ENCODE measurements around the gene TUBA1B. TPM values are rescaled to one million over a fixed set of nuclear protein-coding genes. Genes with fewer than 3 reads are reported as not detected.

The TUBA1B gene
- total and polyA plus RNA-seq, 2 of the 13 experiments (the other 11 are each of a cell fraction or from before 2014, with no cell fraction given), result 1,275 to 1,353 TPM

DNA sequence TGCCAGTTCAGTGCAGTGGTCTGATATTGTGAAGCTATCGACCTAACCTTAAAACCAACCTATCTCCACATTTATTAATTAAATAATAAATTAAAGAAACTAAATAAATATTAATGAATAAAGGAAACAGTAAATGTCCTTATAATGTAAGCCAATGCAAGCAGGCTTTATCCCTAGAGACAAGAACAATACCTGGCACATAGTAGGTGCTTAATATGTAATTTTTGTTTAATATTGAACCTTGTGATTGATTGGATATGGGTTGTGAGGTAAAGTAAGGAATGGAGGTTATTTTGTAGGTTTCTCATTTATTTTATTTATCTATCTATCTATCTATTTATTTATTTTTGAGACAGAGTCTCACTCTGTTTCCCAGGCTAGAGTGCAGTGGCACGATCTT lies 7.8 kb upstream of the TUBA1B start (continued):
- no peak for TF ChIP-seq FOXA1 (IDR thresholded peaks at IDR 0.05)
- TF ChIP-seq FOXA1 (CRISPR knock-in tag; IDR thresholded peaks at IDR 0.05), result no peak
- TF ChIP-seq KDM2A (CRISPR knock-in tag; IDR thresholded peaks at IDR 0.05; ENCODE audit: borderline replicate concordance, low read depth), result no peak
- no peak for TF ChIP-seq ZNF451 (CRISPR knock-in tag; IDR thresholded peaks at IDR 0.05)
- TF ChIP-seq SMARCC2 (IDR thresholded peaks at IDR 0.05), result no peak
- TF ChIP-seq, protein P1, sequence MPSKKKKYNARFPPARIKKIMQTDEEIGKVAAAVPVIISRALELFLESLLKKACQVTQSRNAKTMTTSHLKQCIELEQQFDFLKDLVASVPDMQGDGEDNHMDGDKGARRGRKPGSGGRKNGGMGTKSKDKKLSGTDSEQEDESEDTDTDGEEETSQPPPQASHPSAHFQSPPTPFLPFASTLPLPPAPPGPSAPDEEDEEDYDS (CRISPR knock-in tag; IDR thresholded peaks at IDR 0.05), result no peak
- TF ChIP-seq ZNF329 (CRISPR knock-in tag; IDR thresholded peaks at IDR 0.05; ENCODE audit: low read depth), result no peak

DNA sequence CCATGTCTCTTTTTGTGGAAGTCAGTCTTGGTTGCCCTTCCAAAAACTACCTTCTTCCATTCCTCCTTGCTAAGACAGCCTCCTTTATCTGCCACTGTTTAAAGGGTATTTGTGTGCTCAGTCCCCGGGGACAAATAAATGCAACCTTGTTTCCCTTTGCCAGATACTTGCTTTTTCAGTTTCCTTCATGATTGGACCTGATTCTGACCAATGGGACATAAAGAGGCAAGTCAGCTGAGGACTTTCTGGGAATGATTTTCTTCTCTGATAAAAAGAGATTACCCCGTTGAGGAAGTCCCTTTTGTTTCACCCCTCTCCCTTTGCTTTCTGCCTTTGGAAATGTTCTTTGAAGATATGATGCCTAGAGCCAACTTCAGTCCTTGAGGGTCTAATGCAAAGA lies 7.4 kb upstream of the TUBA1B start:
- Histone ChIP-seq H3K4me3 (replicated peaks in 1 of 3; ENCODE audit: insufficient read depth in 1 of 3, low read depth in 2 of 3, low read length in 3 of 3) (no peak overlapping the region), H2AFZ (ENCODE audit: low read length) (no peak overlapping the region), H3K27me3 (ENCODE audit: control insufficient read depth in 1 of 2, insufficient read depth in 2 of 2, low read length in 2 of 2) (no peaks in the 10 kb centered on the region), H3K4me1 (ENCODE audit: insufficient read depth, low read length) (peaks cover 6% of the 10 kb centered on the region), H3K9ac (ENCODE audit: insufficient read depth, low read depth, low read length) (no peak overlapping the region), H3K27ac (ENCODE audit: extremely low read length, insufficient read depth, low read length) (no peak overlapping the region), H3K79me2 (ENCODE audit: insufficient read depth, low read length) (no peaks in the 10 kb centered on the region), H3K9me3 (ENCODE audit: low read length) (no peaks in the 10 kb centered on the region), H3K4me2 (ENCODE audit: low read depth, low read length) (no peak overlapping the region), H4K20me1 (ENCODE audit: insufficient read depth, low read length) (no peaks in the 10 kb centered on the region), H3K36me3 (replicated peaks in 1 of 2; ENCODE audit: control insufficient read depth in 1 of 2, insufficient read depth in 2 of 2, low read length in 2 of 2) (no peaks in the 10 kb centered on the region)
- TF ChIP-seq, protein P2, sequence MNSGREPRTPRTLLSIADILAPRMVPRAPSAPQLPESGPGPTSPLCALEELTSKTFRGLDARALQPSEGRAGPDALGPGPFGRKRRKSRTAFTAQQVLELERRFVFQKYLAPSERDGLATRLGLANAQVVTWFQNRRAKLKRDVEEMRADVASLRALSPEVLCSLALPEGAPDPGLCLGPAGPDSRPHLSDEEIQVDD (CRISPR knock-in tag; IDR thresholded peaks at IDR 0.05; ENCODE audit: borderline replicate concordance), result no peak
- TF ChIP-seq CREM (IDR thresholded peaks at IDR 0.05) (no peak), CREM (CRISPR knock-in tag; IDR thresholded peaks at IDR 0.05) (no peak), FOXA3 (CRISPR knock-in tag; IDR thresholded peaks at IDR 0.05) (no peak), YEATS4 (CRISPR knock-in tag; IDR thresholded peaks at IDR 0.05; ENCODE audit: borderline replicate concordance) (no peak), TEAD3 (CRISPR knock-in tag; optimal IDR thresholded peaks at IDR 0.05; ENCODE audit: borderline replicate concordance) (no peak), ZNF790 (CRISPR knock-in tag; IDR thresholded peaks at IDR 0.05; ENCODE audit: borderline replicate concordance) (no peak), MIER2 (CRISPR knock-in tag; IDR thresholded peaks at IDR 0.05) (no peak), ZFX (CRISPR knock-in tag; IDR thresholded peaks at IDR 0.05; ENCODE audit: low read depth) (no peak)
- TF ChIP-seq, protein P3, sequence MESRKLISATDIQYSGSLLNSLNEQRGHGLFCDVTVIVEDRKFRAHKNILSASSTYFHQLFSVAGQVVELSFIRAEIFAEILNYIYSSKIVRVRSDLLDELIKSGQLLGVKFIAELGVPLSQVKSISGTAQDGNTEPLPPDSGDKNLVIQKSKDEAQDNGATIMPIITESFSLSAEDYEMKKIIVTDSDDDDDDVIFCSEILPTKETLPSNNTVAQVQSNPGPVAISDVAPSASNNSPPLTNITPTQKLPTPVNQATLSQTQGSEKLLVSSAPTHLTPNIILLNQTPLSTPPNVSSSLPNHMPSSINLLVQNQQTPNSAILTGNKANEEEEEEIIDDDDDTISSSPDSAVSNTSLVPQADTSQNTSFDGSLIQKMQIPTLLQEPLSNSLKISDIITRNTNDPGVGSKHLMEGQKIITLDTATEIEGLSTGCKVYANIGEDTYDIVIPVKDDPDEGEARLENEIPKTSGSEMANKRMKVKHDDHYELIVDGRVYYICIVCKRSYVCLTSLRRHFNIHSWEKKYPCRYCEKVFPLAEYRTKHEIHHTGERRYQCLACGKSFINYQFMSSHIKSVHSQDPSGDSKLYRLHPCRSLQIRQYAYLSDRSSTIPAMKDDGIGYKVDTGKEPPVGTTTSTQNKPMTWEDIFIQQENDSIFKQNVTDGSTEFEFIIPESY (CRISPR knock-in tag; IDR thresholded peaks at IDR 0.05), result no peak
- TF ChIP-seq, protein P4, sequence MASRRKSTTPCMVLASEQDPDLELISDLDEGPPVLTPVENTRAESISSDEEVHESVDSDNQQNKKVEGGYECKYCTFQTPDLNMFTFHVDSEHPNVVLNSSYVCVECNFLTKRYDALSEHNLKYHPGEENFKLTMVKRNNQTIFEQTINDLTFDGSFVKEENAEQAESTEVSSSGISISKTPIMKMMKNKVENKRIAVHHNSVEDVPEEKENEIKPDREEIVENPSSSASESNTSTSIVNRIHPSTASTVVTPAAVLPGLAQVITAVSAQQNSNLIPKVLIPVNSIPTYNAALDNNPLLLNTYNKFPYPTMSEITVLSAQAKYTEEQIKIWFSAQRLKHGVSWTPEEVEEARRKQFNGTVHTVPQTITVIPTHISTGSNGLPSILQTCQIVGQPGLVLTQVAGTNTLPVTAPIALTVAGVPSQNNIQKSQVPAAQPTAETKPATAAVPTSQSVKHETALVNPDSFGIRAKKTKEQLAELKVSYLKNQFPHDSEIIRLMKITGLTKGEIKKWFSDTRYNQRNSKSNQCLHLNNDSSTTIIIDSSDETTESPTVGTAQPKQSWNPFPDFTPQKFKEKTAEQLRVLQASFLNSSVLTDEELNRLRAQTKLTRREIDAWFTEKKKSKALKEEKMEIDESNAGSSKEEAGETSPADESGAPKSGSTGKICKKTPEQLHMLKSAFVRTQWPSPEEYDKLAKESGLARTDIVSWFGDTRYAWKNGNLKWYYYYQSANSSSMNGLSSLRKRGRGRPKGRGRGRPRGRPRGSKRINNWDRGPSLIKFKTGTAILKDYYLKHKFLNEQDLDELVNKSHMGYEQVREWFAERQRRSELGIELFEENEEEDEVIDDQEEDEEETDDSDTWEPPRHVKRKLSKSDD (CRISPR knock-in tag; IDR thresholded peaks at IDR 0.05; ENCODE audit: low read depth), result no peak
- TF ChIP-seq, protein P5, sequence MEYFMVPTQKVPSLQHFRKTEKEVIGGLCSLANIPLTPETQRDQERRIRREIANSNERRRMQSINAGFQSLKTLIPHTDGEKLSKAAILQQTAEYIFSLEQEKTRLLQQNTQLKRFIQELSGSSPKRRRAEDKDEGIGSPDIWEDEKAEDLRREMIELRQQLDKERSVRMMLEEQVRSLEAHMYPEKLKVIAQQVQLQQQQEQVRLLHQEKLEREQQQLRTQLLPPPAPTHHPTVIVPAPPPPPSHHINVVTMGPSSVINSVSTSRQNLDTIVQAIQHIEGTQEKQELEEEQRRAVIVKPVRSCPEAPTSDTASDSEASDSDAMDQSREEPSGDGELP (IDR thresholded peaks at IDR 0.05; ENCODE audit: borderline replicate concordance, low read depth), result no peak
- CTCF ChIA-PET (ENCODE audit: low intra/inter-chr PET ratio, low total read pairs), result no interaction called here
- FAIRE-seq (no peak), ATAC-seq (no peak), DNase-seq (ENCODE audit: low spot score) (no peak)
- POLR2A ChIA-PET, result no interaction called here
- intact Hi-C loops (cut with micrococcal nuclease; ENCODE audit: unreplicated experiment), result no loop called here
- in situ Hi-C loops (cut with HindIII; ENCODE audit: extremely low pct_ligation_motif_present, low pct_unique_long_range_greater_than_20kb), result no loop called here
- WGBS (ENCODE audit: low lambda C conversion rate), result 53% methylated on average over 2 of the region's 2 CpGs
- BruUV-seq (replicated peaks), result no TSS peak
